ENCODE results near the gene FMN2. TPM values are rescaled to one million over a fixed set of nuclear protein-coding genes. Genes with fewer than 3 reads are reported as not detected.

Gene FMN2
- total and polyA plus RNA-seq, 8 donors, result 0.20 to 2.1 (median 1.2) TPM

DNA sequence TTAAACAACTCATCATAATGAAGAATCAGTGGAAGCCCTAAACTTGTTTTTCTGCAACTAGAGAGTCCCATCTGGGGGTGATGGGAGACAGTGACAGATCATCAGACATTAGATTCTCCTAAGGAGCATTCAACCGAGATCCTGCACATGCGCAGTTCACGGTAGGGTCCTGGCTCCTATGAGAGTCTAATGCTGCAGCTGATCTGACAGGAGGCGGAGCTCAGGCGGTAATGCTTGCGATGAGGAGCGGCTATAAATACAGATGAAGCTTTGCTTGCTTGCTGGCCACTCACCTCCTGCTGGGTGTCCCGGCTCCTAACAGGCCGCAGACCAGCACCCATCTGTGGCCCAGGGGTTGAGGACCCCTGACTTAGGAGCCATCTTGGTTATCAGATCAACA is 247.2 kb downstream of the FMN2 start:
- ATAC-seq (no peak), DNase-seq (no peak)
- intact Hi-C loops (cut with DNase I), result no loop called here
- Histone ChIP-seq H3K9me3 (no peaks in the 10 kb centered on the region), H3K27me3 (no peaks in the 10 kb centered on the region), H3K4me1 (no peaks in the 10 kb centered on the region), H3K27ac (no peak overlapping the region), H3K4me3 (no peak overlapping the region), H3K36me3 (no peaks in the 10 kb centered on the region)
- TF ChIP-seq, protein P1, sequence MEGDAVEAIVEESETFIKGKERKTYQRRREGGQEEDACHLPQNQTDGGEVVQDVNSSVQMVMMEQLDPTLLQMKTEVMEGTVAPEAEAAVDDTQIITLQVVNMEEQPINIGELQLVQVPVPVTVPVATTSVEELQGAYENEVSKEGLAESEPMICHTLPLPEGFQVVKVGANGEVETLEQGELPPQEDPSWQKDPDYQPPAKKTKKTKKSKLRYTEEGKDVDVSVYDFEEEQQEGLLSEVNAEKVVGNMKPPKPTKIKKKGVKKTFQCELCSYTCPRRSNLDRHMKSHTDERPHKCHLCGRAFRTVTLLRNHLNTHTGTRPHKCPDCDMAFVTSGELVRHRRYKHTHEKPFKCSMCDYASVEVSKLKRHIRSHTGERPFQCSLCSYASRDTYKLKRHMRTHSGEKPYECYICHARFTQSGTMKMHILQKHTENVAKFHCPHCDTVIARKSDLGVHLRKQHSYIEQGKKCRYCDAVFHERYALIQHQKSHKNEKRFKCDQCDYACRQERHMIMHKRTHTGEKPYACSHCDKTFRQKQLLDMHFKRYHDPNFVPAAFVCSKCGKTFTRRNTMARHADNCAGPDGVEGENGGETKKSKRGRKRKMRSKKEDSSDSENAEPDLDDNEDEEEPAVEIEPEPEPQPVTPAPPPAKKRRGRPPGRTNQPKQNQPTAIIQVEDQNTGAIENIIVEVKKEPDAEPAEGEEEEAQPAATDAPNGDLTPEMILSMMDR (IDR thresholded peaks at IDR 0.05), result no peak

DNA sequence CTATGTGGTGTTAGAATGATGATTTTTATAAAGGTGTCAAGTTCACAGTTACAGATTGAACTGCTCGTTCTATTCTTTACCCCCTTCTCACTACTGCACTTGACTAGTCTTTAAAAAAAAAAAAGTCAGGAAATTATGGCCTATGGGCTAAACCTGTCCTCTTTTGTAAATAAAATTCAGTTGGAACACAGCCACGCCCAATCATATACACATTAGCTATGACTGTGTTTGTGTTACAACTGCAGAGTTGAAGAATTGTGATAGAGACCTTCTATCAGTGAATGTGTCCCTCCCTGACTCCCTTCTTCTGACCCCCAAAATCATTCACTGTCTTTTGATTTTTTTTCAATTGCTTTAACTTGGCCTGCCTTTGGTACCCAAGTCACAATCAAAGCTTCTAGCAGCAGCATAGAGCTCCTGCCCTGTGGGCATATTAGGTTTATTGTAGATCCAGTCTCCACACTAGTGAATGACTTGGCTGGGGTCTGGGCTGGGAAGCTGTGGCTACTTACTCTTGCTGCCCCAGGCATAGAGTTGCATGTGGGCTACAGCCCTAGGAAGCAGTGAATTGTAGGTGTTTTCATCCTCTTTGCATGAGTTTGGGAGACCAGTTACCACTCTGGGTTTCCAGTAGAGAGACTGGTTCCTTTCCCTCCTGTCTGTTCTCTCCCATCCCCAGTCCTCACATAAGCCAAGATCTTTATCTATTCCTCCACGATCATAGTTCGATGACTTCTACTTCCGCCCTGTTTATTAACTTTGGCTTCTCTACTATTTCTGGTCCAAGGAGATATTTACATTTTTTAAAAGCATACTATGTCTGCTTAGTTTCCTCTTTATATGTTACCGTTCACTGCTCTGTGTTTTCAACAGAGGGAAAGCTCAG is 249.9 kb downstream of the FMN2 start:
- no peak overlapping the region for H3K4me3 ChIP-seq
- no peaks in the 10 kb centered on the region for H3K27me3 ChIP-seq
- intact Hi-C loops (cut with DNase I), result no loop called here
- TF ChIP-seq, protein P1 (IDR thresholded peaks at IDR 0.05), result no peak
- no peaks in the 10 kb centered on the region for H3K4me1 ChIP-seq
- H3K36me3 ChIP-seq, result no peaks in the 10 kb centered on the region
- H3K27ac ChIP-seq, result no peak overlapping the region
- H3K9me3 ChIP-seq, result no peaks in the 10 kb centered on the region
- ATAC-seq (no peak), DNase-seq (no peak)

DNA sequence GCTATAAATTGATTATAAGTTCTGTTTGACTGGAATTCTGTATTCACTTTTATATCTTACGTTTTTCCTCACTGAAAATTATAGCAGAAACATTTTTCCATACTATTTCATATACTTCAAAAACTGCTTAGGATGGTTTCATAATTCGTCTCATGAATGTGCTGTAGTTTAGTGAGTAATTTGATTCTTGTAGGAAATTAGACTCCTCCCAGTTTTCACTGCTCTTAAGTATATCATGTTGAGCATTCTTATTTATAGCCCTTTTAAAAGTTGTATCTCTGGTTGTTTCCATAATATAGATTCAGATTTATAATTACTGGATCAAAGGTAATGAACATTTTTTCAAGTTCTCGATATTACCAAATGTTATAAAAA is 250.6 kb downstream of the FMN2 start:
- no peaks in the 10 kb centered on the region for H3K27me3 ChIP-seq
- no peaks in the 10 kb centered on the region for H3K4me1 ChIP-seq
- DNase-seq (no peak), ATAC-seq (no peak)
- TF ChIP-seq, protein P1 (IDR thresholded peaks at IDR 0.05), result no peak
- no peak overlapping the region for H3K27ac ChIP-seq
- intact Hi-C loops (cut with DNase I), result no loop called here
- H3K9me3 ChIP-seq, result no peaks in the 10 kb centered on the region
- H3K36me3 ChIP-seq, result no peaks in the 10 kb centered on the region
- H3K4me3 ChIP-seq, result no peak overlapping the region

DNA sequence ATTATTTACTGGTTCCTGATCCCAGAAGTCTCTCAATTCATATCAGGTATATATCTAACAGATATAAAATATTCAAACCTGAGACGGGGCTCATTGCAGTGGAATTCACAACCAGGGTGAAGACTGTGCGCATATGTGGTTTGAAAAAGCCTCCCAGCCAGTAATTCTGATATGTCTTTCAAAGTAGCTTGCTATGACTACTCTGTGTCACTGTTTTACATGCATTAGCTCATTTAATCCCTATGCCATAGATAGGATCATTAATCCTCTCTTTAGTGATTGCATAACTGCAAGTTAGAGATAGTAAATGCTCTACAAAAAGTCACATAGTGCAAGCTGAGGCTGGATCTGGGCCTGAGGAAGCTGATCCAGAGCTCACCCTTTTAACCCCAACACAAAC is 251.4 kb downstream of the FMN2 start:
- DNase-seq, result no peak
- no peak overlapping the region for H3K4me3 ChIP-seq
- no peaks in the 10 kb centered on the region for H3K36me3 ChIP-seq
- no peaks in the 10 kb centered on the region for H3K9me3 ChIP-seq
- intact Hi-C loops (cut with DNase I), result no loop called here
- H3K27me3 ChIP-seq, result no peaks in the 10 kb centered on the region
- no peak overlapping the region for H3K27ac ChIP-seq
- H3K4me1 ChIP-seq, result no peaks in the 10 kb centered on the region
- TF ChIP-seq, protein P1 (IDR thresholded peaks at IDR 0.05), result no peak
- ATAC-seq, result no peak

DNA sequence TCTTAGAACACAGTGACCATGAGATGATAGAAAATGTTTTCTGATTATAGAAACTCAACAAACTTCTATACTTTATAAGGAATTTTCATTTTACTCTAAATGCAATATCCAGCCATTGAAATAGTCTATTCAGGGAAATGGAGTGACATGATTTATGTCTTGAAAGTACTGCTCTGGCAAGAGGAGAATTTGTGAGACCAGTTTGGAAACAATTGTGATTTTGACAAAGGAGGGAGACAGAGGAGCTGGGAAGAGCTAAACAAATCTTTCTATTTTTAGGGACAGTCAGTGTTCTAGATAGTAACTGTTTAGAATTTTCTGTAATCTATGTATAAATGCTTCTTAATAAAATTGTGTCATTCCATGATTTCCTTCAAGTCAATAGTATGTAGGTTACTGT is 252.3 kb downstream of the FMN2 start:
- no peaks in the 10 kb centered on the region for H3K4me1 ChIP-seq
- TF ChIP-seq, protein P1 (IDR thresholded peaks at IDR 0.05), result no peak
- no peak for DNase-seq
- no peak for ATAC-seq
- no peaks in the 10 kb centered on the region for H3K9me3 ChIP-seq
- H3K27me3 ChIP-seq, result no peaks in the 10 kb centered on the region
- no peaks in the 10 kb centered on the region for H3K36me3 ChIP-seq
- no peak overlapping the region for H3K27ac ChIP-seq
- no peak overlapping the region for H3K4me3 ChIP-seq
- intact Hi-C loops (cut with DNase I), result no loop called here

All from left lung (tissue), 10 donors.